Adrenal gland (tissue), 5 donors: ENCODE results near the gene TPRG1L.
A peak's percentile ranks its signal among the peaks of the same experiment; 100 is the strongest.

Experiments
- POLR2A ChIP-seq, 2 donors: fragments of 450-650 bp; IDR thresholded peaks; one replicate each; pipeline ENCODE4 v1.6.1; 2017; ENCODE audit warnings: antibody characterized with exemption in 2 of 2, mild to moderate bottlenecking in 2 of 2, moderate library complexity in 1 of 2
- TF ChIP-seq, protein P1 (sequence below), 6 experiments: fragments of 450-650 bp in 4 of 6; fragments of 200-600 bp in 2 of 6; sonication (generic) in 1 of 6; IDR thresholded peaks; 1 replicate in 5 of 6; 2 replicates in 1 of 6; pipeline versions ENCODE4 v1.5.1 to v1.8.0; 2016 to 2021; ENCODE audit warnings: antibody characterized with exemption in 6 of 6, mild to moderate bottlenecking in 2 of 6, moderate library complexity in 1 of 6
- donor health status: DM: no; HTN: no; CAD: no.

DNA sequence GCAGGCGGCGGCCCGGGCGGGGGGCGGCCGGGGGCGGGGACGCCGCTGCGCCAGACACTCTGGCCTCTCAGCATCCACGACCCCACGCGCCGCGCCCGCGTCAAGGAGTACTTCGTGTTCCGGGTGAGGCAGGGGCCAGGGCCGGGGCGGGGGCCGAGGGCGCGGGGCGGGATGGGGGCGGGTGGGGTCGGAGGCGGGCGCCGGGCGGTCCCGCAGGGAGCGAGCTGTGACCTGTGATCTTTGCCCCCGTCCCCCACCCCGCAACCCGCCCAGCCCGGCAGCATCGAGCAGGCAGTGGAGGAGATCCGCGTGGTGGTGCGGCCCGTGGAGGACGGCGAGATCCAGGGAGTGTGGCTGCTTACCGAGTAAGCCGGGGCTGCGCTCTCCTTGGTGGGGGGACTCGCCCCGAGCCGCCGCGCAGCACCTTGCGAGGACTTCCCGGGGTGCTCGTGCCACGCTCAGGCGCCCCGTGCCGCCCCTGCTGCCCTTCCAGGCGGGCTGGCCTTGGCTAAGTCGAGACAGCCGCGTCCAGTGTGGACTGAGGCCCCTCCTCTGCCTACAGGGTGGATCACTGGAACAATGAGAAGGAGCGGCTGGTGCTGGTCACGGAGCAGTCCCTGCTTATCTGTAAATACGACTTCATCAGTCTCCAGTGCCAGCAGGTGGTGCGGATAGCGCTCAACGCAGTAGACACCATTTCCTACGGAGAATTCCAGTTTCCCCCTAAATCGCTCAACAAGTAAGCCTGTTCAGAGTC is 514 bp downstream of the TPRG1L start:
- TF ChIP-seq, protein P1, sequence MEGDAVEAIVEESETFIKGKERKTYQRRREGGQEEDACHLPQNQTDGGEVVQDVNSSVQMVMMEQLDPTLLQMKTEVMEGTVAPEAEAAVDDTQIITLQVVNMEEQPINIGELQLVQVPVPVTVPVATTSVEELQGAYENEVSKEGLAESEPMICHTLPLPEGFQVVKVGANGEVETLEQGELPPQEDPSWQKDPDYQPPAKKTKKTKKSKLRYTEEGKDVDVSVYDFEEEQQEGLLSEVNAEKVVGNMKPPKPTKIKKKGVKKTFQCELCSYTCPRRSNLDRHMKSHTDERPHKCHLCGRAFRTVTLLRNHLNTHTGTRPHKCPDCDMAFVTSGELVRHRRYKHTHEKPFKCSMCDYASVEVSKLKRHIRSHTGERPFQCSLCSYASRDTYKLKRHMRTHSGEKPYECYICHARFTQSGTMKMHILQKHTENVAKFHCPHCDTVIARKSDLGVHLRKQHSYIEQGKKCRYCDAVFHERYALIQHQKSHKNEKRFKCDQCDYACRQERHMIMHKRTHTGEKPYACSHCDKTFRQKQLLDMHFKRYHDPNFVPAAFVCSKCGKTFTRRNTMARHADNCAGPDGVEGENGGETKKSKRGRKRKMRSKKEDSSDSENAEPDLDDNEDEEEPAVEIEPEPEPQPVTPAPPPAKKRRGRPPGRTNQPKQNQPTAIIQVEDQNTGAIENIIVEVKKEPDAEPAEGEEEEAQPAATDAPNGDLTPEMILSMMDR (IDR thresholded peaks at IDR 0.05): no peak
- peak in 1 of 2 donors; percentile 80 for TF ChIP-seq POLR2A (IDR thresholded peaks at IDR 0.05)
